Measurements from ENCODE around the gene MOB2.

The MOB2 gene

DNA sequence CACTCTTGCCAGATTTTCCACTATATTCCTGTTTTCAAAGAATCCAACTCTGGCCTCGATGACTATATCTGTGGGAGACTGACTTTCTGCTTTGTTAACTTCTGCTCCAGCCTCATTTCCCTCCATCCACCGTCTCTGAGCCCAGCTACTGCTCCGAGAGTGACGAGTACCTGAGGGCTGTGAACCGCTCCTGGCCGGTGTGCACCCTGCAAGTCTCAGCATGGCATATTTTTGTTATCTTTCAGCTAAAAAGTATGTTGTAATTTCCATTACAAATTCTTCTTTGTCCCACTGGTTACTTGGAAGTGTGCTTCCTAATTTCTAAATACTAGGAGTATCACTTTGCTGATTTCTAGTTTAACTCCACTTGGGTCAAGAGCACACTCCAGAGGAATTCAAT is 36.5 kb upstream of the MOB2 start:
- TF ChIP-seq, protein P1, sequence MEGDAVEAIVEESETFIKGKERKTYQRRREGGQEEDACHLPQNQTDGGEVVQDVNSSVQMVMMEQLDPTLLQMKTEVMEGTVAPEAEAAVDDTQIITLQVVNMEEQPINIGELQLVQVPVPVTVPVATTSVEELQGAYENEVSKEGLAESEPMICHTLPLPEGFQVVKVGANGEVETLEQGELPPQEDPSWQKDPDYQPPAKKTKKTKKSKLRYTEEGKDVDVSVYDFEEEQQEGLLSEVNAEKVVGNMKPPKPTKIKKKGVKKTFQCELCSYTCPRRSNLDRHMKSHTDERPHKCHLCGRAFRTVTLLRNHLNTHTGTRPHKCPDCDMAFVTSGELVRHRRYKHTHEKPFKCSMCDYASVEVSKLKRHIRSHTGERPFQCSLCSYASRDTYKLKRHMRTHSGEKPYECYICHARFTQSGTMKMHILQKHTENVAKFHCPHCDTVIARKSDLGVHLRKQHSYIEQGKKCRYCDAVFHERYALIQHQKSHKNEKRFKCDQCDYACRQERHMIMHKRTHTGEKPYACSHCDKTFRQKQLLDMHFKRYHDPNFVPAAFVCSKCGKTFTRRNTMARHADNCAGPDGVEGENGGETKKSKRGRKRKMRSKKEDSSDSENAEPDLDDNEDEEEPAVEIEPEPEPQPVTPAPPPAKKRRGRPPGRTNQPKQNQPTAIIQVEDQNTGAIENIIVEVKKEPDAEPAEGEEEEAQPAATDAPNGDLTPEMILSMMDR (conservative IDR thresholded peaks at IDR 0.05; ENCODE audit: low read depth, low read length) = no peak
- H3K4me3 ChIP-seq (ENCODE audit: low read length) = no peak overlapping the region
- DNase-seq (ENCODE audit: low read depth) = no peak

DNA sequence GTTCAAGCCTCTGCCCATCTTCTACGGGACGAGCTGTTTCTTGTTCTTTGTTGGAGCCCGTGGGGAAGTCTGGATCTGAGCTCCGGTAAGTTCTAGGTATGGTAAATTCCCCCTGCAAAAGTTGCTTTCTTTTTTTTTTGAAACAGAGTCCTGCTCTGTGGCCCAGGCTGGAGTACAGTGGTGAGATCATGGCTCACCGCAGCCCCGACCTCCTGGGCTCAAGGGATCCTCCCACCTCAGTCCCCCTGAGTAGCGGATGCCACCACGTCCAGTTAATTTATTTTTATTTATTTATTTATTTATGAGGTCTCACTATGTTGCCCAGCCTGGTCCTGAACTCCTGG is 35.5 kb upstream of the MOB2 start:
- TF ChIP-seq, protein P1 (conservative IDR thresholded peaks at IDR 0.05; ENCODE audit: low read depth, low read length) = no peak
- no peak for DNase-seq (ENCODE audit: low read depth)
- H3K4me3 ChIP-seq (ENCODE audit: low read length) = no peak overlapping the region

DNA sequence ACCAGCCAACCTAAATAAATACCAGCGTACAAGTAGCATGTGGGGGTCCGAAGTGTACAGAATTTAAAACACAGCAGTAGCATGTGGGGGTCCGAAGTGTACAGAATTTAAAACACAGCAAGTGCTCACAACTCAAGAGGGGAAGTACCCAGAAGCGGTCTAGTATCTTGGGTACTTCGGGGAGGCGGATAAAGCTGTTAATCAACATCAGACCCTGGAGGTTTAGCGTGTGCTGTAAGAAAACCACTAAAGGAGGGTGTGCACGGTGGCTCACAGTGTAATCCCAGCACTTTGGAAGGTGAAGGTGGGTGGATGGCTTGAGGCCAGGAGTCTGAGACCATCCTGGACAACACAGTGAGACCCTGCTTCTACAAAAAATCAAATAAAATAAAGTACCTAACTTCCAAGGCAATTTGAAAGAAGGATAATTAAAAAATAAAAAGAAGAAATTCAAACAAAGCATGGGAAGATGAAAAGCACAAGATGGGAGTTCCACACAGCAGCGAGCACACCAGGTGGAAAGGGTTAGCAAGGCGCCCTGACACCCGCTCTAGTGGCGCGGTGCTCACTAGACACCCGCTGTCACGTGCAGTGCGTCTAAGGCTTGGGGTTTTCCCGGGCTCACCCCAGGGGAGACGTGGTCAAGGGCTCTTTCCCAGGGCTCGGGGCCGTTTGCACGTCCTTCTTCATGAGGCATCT is 35.0 kb upstream of the MOB2 start:
- TF ChIP-seq, protein P1 (conservative IDR thresholded peaks at IDR 0.05; ENCODE audit: low read depth, low read length) = no peak
- no peak for DNase-seq (ENCODE audit: low read depth)
- H3K4me3 ChIP-seq (ENCODE audit: low read length) = no peak overlapping the region

DNA sequence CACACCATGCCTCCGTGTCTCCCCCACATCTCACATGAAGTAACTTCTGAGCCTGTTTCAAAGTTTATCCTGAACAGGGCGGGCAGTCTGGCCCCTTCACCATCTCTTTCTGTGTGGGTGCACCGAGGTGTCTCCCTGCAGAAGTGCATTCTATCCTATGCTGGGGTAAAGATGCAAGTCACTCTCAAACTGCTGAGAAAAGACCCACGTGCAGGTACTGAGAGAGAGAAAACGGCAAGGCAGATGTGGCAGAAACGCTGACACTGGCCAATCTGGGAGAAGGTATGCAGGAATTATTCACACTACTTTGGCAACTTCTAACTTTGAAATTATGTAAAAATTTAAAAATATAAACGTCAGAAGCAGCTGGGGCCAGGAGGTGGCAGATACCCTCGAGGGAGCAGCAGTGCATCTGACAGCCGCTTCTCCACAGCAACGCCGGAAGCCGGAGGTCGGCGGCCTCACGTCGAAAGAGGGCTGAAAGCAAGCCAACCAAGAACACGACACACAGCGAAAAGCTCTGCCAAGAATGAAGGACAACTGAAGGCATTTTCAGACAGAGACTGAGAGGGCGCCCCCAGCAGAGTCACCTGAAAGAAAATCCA is 34.2 kb upstream of the MOB2 start:
- DNase-seq (ENCODE audit: low read depth) = no peak
- no peak overlapping the region for H3K4me3 ChIP-seq (ENCODE audit: low read length)
- TF ChIP-seq, protein P1 (conservative IDR thresholded peaks at IDR 0.05; ENCODE audit: low read depth, low read length) = no peak

DNA sequence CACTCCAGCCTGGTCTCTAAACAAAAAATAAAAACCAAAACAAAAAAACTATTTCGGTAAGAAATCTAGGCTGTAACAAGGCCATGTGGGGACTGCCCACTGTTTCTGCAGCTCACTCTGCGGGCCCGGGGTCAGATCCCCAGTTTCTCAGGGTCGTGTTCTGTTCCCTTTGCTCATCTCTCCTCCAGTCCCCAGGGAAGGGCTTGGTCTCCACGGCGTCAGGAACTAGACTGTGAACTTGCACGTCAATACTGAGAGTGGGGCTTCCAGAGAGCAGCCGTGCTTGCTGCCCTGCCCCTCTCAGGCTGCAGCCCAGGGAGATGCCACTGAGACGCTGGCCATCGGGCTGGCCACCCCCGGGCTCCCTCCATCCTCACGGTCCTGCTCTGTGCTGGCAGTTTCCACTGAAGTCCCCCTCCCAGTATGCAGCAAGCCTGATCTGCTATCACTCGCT is 33.7 kb upstream of the MOB2 start:
- no peak overlapping the region for H3K4me3 ChIP-seq (ENCODE audit: low read length)
- DNase-seq (ENCODE audit: low read depth) = no peak
- TF ChIP-seq, protein P1 (conservative IDR thresholded peaks at IDR 0.05; ENCODE audit: low read depth, low read length) = no peak

DNA sequence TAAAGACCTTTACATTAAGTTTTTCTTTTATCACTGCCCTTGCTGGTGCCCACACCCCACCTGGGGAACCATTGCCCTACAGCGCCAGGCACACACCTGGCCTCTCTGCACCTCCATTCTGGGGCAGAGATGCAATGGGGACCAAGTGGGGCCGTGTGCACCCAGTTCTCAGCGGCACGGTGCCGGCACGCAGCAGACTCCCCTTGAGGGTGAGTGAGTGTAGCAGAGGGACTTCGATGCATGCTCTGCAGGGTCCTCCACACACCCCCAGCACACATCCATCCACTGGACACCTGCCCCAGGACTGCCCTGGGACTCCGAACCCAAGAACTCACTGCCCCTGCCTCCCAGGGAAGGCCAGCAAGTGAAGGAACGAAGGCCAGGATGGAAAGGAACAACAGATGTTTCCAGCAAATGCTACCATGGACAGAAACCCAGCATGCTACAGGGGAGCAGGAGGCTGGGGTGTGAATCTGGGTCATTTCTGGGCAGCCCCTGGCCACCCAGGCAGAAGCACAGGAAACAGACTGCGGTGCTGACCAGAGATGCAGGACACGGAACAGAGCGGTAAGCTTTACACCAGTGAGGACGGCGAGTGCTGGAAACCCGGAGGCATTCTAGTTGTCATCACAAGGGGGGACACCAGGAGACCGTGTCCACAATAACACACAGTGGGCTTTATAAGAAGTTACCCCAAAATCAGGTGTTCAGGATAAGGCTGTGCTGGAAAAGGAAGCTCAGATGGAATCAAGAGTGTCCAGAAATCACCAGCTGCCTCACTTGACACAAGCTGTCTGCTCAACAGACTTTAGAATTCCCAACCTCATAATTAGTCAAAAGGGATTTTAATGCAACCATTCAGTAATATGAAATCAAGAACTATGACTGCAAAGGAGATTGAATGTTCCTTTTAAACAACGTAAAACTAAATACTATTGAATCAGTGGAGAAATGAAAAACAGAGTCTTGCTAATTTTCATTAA is 32.7 kb upstream of the MOB2 start:
- TF ChIP-seq, protein P1 (conservative IDR thresholded peaks at IDR 0.05; ENCODE audit: low read depth, low read length) = no peak
- H3K4me3 ChIP-seq (ENCODE audit: low read length) = no peak overlapping the region

More for the DNA sequence above, 32.7 kb upstream of the MOB2 start:
- DNase-seq (ENCODE audit: low read depth) = no peak
